PC-3 (cell line): ENCODE results near the gene NRDC. TPM values are rescaled to one million over a fixed set of nuclear protein-coding genes. Genes with fewer than 3 reads are reported as not detected.

ENCODE experiments used
- ATAC-seq: fragments of 200-7000 bp; cut with Tn5 transposase; 2 replicates; pipeline ENCODE4 v1.9.1; 2020; ENCODE audit warnings: mild to moderate bottlenecking, moderate library complexity
- BruUV-seq: library from RNA; stranded (reverse); fragments of 400-500 nt; replicated peaks from 2 replicates; lab custom pipeline; 2021; lab: Mats Ljungman, UMichigan
- CTCF ChIA-PET: fragments of 300-600 bp; sonication (Branson Sonifier 250); formaldehyde crosslinking; loops from one replicate; lab custom pipeline; 2022; ENCODE audit warnings: antibody characterized with exemption; lab: Charles Lee
- POLR2A ChIA-PET: fragments of 300-600 bp; sonication (Branson Sonifier 250); formaldehyde crosslinking; loops from one replicate; lab custom pipeline; 2022; ENCODE audit warnings: antibody characterized with exemption; ENCODE audit not compliant: unreplicated experiment; lab: Charles Lee
- DNase-seq: peaks from one replicate; pipeline ENCODE4 v3.0.0-alpha.2; 2015
- H2AFZ ChIP-seq: fragments of 300-600 bp; sonication (generic); 2 replicates; pipeline ENCODE4 v1.6.0; 2016; ENCODE audit warnings: antibody characterized with exemption, low read length
- H3F3A ChIP-seq: fragments of 300-600 bp; sonication (generic); one replicate; pipeline ENCODE4 v1.6.0; 2017; ENCODE audit warnings: antibody characterized with exemption, low read length, control low read depth, mild to moderate bottlenecking; ENCODE audit not compliant: unreplicated experiment
- H3K27ac ChIP-seq: fragments of 300-600 bp; sonication (generic); 2 replicates; pipeline ENCODE4 v1.5.1; 2016; ENCODE audit warnings: mild to moderate bottlenecking, low read length
- H3K27me3 ChIP-seq: fragments of 300-600 bp; sonication (generic); 2 replicates; pipeline ENCODE4 v1.6.1; 2016; ENCODE audit warnings: low read length, mixed read lengths
- H3K36me3 ChIP-seq: fragments of 300-600 bp; sonication (generic); 2 replicates; pipeline ENCODE4 v1.6.1; 2016; ENCODE audit warnings: low read depth, mixed run types, low read length, mixed read lengths
- H3K4me1 ChIP-seq: fragments of 300-600 bp; sonication (generic); 2 replicates; pipeline ENCODE4 v1.5.1; 2016; ENCODE audit warnings: low read length; ENCODE audit not compliant: insufficient read depth
- H3K4me2 ChIP-seq: fragments of 300-600 bp; sonication (generic); 2 replicates; pipeline ENCODE4 v1.6.0; 2016; ENCODE audit warnings: low read length
- H3K4me3 ChIP-seq: fragments of 300-600 bp; sonication (generic); 2 replicates; pipeline ENCODE4 v1.5.1; 2016; ENCODE audit warnings: mild to moderate bottlenecking, low read length, mixed read lengths
- H3K79me2 ChIP-seq: fragments of 300-600 bp; sonication (generic); 2 replicates; pipeline ENCODE4 v1.6.1; 2017; ENCODE audit warnings: low read length, mixed read lengths
- H3K9ac ChIP-seq: fragments of 300-600 bp; sonication (generic); 2 replicates; pipeline ENCODE4 v1.6.0; 2016; ENCODE audit warnings: mild to moderate bottlenecking, low read length
- H3K9me2 ChIP-seq: fragments of 300-600 bp; sonication (generic); replicated peaks from 2 replicates; pipeline ENCODE4 v1.6.1; 2016; ENCODE audit warnings: mixed run types, low read length, mixed read lengths
- H3K9me3 ChIP-seq: fragments of 300-600 bp; sonication (generic); 2 replicates; pipeline ENCODE4 v1.6.1; 2016; ENCODE audit warnings: low read length, mixed read lengths
- H4K20me1 ChIP-seq: fragments of 300-600 bp; sonication (generic); 2 replicates; pipeline ENCODE4 v1.6.1; 2016; ENCODE audit warnings: low read length, mixed read lengths
- CTCF ChIP-seq: fragments of 300-600 bp; sonication (generic); conservative IDR thresholded peaks from 2 replicates; pipeline ENCODE4 v1.5.1; 2017; ENCODE audit warnings: antibody characterized with exemption, low read depth, mild to moderate bottlenecking, low read length
- EZH2 ChIP-seq: fragments of 300-600 bp; sonication (generic); IDR thresholded peaks from one replicate; pipeline ENCODE4 v1.6.1; 2017; ENCODE audit warnings: antibody characterized with exemption, mild to moderate bottlenecking, low read length; ENCODE audit not compliant: unreplicated experiment
- EZH2phosphoT487 ChIP-seq: fragments of 300-600 bp; sonication (generic); IDR thresholded peaks from 2 replicates; pipeline ENCODE4 v1.6.1; 2018; ENCODE audit warnings: mild to moderate bottlenecking, antibody characterized with exemption, low read length, borderline replicate concordance
- intact Hi-C: fragments of 100-400 bp; cut with micrococcal nuclease; formaldehyde crosslinking; loops from 2 replicates; pipeline ENCODE4 v1.9.0; 2023
- total RNA-seq: library from RNA; depleted of rRNA; stranded (reverse); fragments of >200 nt; gene quantifications from 2 replicates; pipeline ENCODE4 v1.2.3, GENCODE V29; 2014

Gene NRDC
- total RNA-seq, 1 experiment from 2014 or later = 96.8 TPM

GRCh38 chr1:51859735-51860134 is 18.8 kb downstream of the NRDC start:
- Histone ChIP-seq H3K4me3 (no peak overlapping the region), H3K9ac (no peak overlapping the region), H3K79me2 (peaks cover 89% of the 10 kb centered on the region), H3K4me2 (no peak overlapping the region), H3K9me2 (no peaks in the 10 kb centered on the region), H3F3A (no peaks in the 10 kb centered on the region), H3K27me3 (no peaks in the 10 kb centered on the region), H4K20me1 (0 out of 2 replicates have a peak, but pooled peaks cover 7% of the 10 kb centered on the region), H3K9me3 (no peaks in the 10 kb centered on the region), H2AFZ (no peak overlapping the region), H3K4me1 (peaks cover 8% of the 10 kb centered on the region; the same call in 1 of the 2 replicates), H3K36me3 (peaks cover 7% of the 10 kb centered on the region; the same call in 1 of the 2 replicates), H3K27ac (no peak overlapping the region)
- ATAC-seq = no peak
- TF ChIP-seq EZH2phosphoT487 = no peak
- no peak for TF ChIP-seq EZH2
- no peak for TF ChIP-seq CTCF
- no peak for DNase-seq
- ChIA-PET CTCF (no interaction called here), POLR2A (no interaction called here)
- no TSS peak for BruUV-seq
- intact Hi-C loops = no loop called here

- Histone ChIP-seq H3K4me3 (no peak overlapping the region), H3K4me1 (peaks cover 8% of the 10 kb centered on the region; the same call in 1 of the 2 replicates), H3K9ac (no peak overlapping the region), H2AFZ (no peak overlapping the region), H3F3A (no peaks in the 10 kb centered on the region), H3K9me2 (no peaks in the 10 kb centered on the region), H3K4me2 (no peak overlapping the region), H3K36me3 (peaks cover 8% of the 10 kb centered on the region; the same call in 1 of the 2 replicates), H3K79me2 (peaks cover 86% of the 10 kb centered on the region), H3K9me3 (no peaks in the 10 kb centered on the region), H3K27me3 (no peaks in the 10 kb centered on the region), H3K27ac (no peak overlapping the region), H4K20me1 (0 out of 2 replicates have a peak, but pooled peaks cover 7% of the 10 kb centered on the region)
- ChIA-PET CTCF (no interaction called here), POLR2A (no interaction called here)
- intact Hi-C loops = no loop called here
- no peak for DNase-seq
- no peak for TF ChIP-seq EZH2
- no peak for TF ChIP-seq EZH2phosphoT487
- no peak for TF ChIP-seq CTCF
- BruUV-seq = no TSS peak
- ATAC-seq = no peak
Measured at GRCh38 chr1:51859333-51859732, 19.2 kb downstream of the NRDC start.

GRCh38 chr1:51858892-51859291 is 19.6 kb downstream of the NRDC start:
- no peaks in the 10 kb centered on the region for H3K9me2 ChIP-seq
- DNase-seq (no peak), ATAC-seq (no peak)
- H2AFZ ChIP-seq = no peak overlapping the region
- H3K27me3 ChIP-seq = no peaks in the 10 kb centered on the region
- H3K4me1 ChIP-seq = peaks cover 8% of the 10 kb centered on the region; the same call in 1 of the 2 replicates
- H4K20me1 ChIP-seq = 0 out of 2 replicates have a peak, but pooled peaks cover 7% of the 10 kb centered on the region
- ChIA-PET CTCF (no interaction called here), POLR2A (no interaction called here)
- H3F3A ChIP-seq = no peaks in the 10 kb centered on the region
- H3K9me3 ChIP-seq = no peaks in the 10 kb centered on the region
- H3K27ac ChIP-seq = no peak overlapping the region
- intact Hi-C loops = no loop called here
- BruUV-seq = no TSS peak
- H3K4me2 ChIP-seq = no peak overlapping the region
- no peak overlapping the region for H3K9ac ChIP-seq
- no peak overlapping the region for H3K4me3 ChIP-seq
- H3K36me3 ChIP-seq = peaks cover 8% of the 10 kb centered on the region; the same call in 1 of the 2 replicates
- H3K79me2 ChIP-seq = peaks cover 82% of the 10 kb centered on the region
- TF ChIP-seq EZH2 (no peak), EZH2phosphoT487 (no peak), CTCF (no peak)
